ENCODE data around the gene MARCHF3.

DNA sequence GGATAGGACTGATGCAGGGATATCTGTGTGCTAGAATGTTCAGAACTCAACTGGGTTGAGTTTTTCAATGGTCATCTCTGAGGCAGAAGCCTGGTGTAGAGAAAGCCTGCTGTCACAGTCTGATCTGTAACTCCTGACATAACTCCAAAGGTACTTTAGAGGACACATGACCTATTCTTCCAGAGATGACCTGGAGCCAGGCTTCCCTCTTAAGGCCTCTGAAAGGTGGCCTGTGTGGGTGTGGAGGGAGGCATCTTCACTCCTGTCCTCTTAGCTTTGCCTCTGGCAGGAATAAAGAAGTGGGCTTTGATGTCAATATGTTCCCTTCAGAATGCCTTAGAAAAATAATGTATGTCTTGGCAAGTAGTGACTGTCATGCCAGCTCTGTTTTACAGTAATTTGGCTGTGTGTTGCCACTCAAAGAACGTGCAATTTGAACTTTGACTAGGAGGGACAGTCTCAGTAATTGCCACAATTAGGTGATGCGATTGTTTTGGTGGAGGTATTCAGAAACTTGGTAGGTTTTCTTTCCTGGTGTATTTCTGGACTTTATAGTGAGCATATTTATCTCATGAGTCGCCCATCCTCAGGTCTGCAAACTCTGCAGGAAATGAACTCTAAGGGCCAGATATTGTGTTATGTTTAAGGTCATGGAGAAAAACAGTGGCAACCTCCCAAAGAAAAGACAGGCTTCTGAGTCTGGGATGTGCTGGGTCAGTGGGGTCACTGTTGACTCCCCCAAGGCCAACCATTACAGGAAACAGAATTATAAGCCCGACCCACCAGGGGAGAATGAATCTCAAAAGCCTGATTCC lies 46.2 kb upstream of the MARCHF3 start:
- TF ChIP-seq EZH2phosphoT487 (IDR thresholded peaks at IDR 0.05; ENCODE audit: low read length) (no peak), EZH2 (optimal IDR thresholded peaks at IDR 0.05; ENCODE audit: low read depth, low read length) (no peak)

All from MM.1S (cell line).